Measurements from ENCODE around the gene SMAD3.

Gene SMAD3

DNA sequence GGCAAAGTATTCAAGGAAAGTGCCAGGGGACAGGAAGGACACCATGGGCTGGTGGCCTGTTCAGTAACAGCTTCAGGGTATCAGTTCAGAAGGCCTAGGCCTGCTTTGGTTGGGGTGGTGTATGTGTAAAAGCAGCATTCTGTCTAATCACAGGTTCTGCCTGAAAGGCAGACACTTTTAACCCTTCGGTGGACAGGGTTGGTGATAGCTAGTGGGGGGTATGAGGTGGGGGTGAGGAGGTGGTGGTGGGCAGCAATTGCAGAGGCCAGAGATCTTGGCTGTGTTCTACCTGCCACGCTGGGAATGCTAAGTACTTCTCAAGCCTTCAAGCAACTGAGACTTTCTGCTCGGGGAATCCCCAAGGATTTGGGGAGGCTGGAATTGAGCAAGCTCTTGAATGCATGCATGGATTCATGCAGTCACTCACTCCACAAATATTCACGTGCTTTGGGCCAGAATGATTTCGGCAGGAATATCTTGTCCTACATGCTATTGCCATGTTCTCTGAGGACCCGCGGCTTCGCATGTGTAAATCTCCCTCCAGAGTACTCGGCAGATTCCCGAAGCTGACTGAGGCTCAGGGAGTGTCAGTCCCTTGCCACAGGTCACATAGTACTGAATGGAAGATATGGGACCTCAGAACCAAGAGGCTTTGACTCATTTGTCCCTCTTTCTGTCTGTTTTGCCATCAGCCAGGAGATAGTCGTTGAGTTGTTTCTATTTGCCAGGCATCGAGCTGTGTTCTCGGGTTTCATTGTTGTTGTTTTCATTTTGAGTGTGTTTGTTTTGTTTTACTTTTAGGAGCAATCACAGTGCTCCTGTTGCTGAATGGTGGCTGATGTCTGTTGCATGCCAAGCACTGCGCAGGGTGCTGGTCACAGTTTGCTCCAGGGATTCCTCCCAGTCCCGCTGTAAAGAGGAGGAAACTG, 65.5 kb downstream of the SMAD3 start:
- H3K36me3 ChIP-seq (ENCODE audit: control insufficient read depth in 2 of 2, insufficient read depth in 1 of 2, low read length in 2 of 2) = peaks cover 0 to 5% of the 10 kb centered on the region in 2 experiments; a peak in 1 of 3 replicates
- POLR2A ChIA-PET = no interaction called here
- no peak overlapping the region for H3K27ac ChIP-seq (ENCODE audit: extremely low read depth, low read depth, low read length)
- peak; percentile 96 for TF ChIP-seq SCRT1 (tag by site-specific recombination; IDR thresholded peaks at IDR 0.05; ENCODE audit: borderline replicate concordance)
- TF ChIP-seq, protein P1, sequence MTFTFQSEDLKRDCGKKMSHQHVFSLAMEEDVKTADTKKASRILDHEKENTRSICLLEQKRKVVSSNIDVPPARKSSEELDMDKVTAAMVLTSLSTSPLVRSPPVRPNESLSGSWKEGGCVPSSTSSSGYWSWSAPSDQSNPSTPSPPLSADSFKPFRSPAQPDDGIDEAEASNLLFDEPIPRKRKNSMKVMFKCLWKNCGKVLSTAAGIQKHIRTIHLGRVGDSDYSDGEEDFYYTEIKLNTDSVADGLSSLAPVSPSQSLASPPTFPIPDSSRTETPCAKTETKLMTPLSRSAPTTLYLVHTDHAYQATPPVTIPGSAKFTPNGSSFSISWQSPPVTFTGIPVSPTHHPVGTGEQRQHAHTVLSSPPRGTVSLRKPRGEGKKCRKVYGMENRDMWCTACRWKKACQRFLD (tag by site-specific recombination; IDR thresholded peaks at IDR 0.05) = no peak
- peak; percentile 27; the same call in 1 of the 2 replicates for TF ChIP-seq ZNF600 (tag by site-specific recombination; IDR thresholded peaks at IDR 0.05)
- TF ChIP-seq KLF1 (tag by site-specific recombination; IDR thresholded peaks at IDR 0.05) = no peak
- peak; percentile 31; the same call in 1 of the 2 replicates for TF ChIP-seq WT1 (tag by site-specific recombination; IDR thresholded peaks at IDR 0.05)
- TF ChIP-seq SCRT2 (tag by site-specific recombination; IDR thresholded peaks at IDR 0.05) = peak; percentile 96
- TF ChIP-seq ZSCAN30 (tag by site-specific recombination; IDR thresholded peaks at IDR 0.05) = no peak
- TF ChIP-seq GFI1B (tag by site-specific recombination; IDR thresholded peaks at IDR 0.05) = peak; percentile 41; the same call in 1 of the 2 replicates
- TF ChIP-seq HOXD13 (CRISPR knock-in tag; IDR thresholded peaks at IDR 0.05; ENCODE audit: borderline replicate concordance) = no peak
- TF ChIP-seq OSR2 (tag by site-specific recombination; IDR thresholded peaks at IDR 0.05) = peak; percentile 79
- peak; percentile 39 for TF ChIP-seq ZBTB48 (tag by site-specific recombination; IDR thresholded peaks at IDR 0.05)
- TF ChIP-seq EGR2 (tag by site-specific recombination; IDR thresholded peaks at IDR 0.05; ENCODE audit: low read depth) = no peak
- TF ChIP-seq ZNF558 (tag by site-specific recombination; IDR thresholded peaks at IDR 0.05) = peak; percentile 39
- no peak for TF ChIP-seq KLF8 (tag by site-specific recombination; IDR thresholded peaks at IDR 0.05)
- peak; percentile 38; the same call in 1 of the 2 replicates for TF ChIP-seq ZNF629 (tag by site-specific recombination; IDR thresholded peaks at IDR 0.05)
- TF ChIP-seq KLF7 (tag by site-specific recombination; IDR thresholded peaks at IDR 0.05; ENCODE audit: borderline replicate concordance) = no peak
- TF ChIP-seq, protein P2, sequence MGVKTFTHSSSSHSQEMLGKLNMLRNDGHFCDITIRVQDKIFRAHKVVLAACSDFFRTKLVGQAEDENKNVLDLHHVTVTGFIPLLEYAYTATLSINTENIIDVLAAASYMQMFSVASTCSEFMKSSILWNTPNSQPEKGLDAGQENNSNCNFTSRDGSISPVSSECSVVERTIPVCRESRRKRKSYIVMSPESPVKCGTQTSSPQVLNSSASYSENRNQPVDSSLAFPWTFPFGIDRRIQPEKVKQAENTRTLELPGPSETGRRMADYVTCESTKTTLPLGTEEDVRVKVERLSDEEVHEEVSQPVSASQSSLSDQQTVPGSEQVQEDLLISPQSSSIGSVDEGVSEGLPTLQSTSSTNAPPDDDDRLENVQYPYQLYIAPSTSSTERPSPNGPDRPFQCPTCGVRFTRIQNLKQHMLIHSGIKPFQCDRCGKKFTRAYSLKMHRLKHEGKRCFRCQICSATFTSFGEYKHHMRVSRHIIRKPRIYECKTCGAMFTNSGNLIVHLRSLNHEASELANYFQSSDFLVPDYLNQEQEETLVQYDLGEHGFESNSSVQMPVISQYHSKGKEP (tag by site-specific recombination; IDR thresholded peaks at IDR 0.05) = 0 out of 2 replicates have a peak, but pooled peaks have one; percentile 66
- peak; percentile 85 for TF ChIP-seq FEZF1 (tag by site-specific recombination; IDR thresholded peaks at IDR 0.05)
- no peak for TF ChIP-seq ZNF433 (tag by site-specific recombination; IDR thresholded peaks at IDR 0.05; ENCODE audit: low read depth)
- H3K4me3 ChIP-seq (ENCODE audit: low read depth, low read length) = no peak overlapping the region
- H3K9me3 ChIP-seq (ENCODE audit: control insufficient read depth, insufficient read depth, low read depth, low read length) = no peaks in the 10 kb centered on the region
- peaks cover 23% of the 10 kb centered on the region for H3K4me1 ChIP-seq (ENCODE audit: control insufficient read depth, insufficient read depth, low read length)
- CTCF ChIA-PET = interaction anchor here (0.7 kb wide), 1 partner anchor 81 kb away, joined by 3 read pairs; no protein-coding TSS in a partner anchor

DNA sequence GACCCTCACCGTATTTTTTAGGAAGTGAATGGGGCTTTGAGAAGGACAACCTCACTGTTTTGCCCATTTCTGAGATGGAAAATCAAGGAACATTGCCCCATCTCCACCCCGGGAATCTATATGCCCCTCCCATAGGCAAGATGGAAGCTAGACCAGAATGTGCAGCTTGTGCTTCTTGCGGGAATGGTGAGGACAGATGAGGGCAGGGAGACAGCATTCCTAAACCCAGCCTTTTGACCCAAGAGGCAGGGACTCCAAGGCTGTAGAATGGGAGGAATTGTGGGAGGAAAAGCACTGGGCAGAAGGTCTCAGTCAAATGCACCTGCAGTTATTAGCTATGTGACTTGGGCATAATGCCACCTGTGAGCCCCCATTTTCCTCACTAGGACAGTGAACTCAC, 66.9 kb downstream of the SMAD3 start:
- ChIA-PET CTCF (no interaction called here), POLR2A (no interaction called here)
- peaks cover 0 to 3% of the 10 kb centered on the region in 2 experiments; a peak in 1 of 3 replicates for H3K36me3 ChIP-seq (ENCODE audit: control insufficient read depth in 2 of 2, insufficient read depth in 1 of 2, low read length in 2 of 2)
- no peak for TF ChIP-seq OSR2 (tag by site-specific recombination; IDR thresholded peaks at IDR 0.05)
- no peak for TF ChIP-seq ZNF114 (tag by site-specific recombination; IDR thresholded peaks at IDR 0.05)
- TF ChIP-seq ZFP3 (tag by site-specific recombination; IDR thresholded peaks at IDR 0.05; ENCODE audit: low read depth) = no peak
- TF ChIP-seq KLF1 (tag by site-specific recombination; IDR thresholded peaks at IDR 0.05) = no peak
- no peak for TF ChIP-seq ZNF121 (tag by site-specific recombination; IDR thresholded peaks at IDR 0.05)
- TF ChIP-seq, protein P3, sequence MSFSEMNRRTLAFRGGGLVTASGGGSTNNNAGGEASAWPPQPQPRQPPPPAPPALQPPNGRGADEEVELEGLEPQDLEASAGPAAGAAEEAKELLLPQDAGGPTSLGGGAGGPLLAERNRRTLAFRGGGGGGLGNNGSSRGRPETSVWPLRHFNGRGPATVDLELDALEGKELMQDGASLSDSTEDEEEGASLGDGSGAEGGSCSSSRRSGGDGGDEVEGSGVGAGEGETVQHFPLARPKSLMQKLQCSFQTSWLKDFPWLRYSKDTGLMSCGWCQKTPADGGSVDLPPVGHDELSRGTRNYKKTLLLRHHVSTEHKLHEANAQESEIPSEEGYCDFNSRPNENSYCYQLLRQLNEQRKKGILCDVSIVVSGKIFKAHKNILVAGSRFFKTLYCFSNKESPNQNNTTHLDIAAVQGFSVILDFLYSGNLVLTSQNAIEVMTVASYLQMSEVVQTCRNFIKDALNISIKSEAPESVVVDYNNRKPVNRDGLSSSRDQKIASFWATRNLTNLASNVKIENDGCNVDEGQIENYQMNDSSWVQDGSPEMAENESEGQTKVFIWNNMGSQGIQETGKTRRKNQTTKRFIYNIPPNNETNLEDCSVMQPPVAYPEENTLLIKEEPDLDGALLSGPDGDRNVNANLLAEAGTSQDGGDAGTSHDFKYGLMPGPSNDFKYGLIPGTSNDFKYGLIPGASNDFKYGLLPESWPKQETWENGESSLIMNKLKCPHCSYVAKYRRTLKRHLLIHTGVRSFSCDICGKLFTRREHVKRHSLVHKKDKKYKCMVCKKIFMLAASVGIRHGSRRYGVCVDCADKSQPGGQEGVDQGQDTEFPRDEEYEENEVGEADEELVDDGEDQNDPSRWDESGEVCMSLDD (tag by site-specific recombination; IDR thresholded peaks at IDR 0.05) = no peak
- no peak for TF ChIP-seq ZNF404 (tag by site-specific recombination; IDR thresholded peaks at IDR 0.05)
- no peak for TF ChIP-seq KLF8 (tag by site-specific recombination; IDR thresholded peaks at IDR 0.05)
- no peak for TF ChIP-seq ZNF146 (tag by site-specific recombination; IDR thresholded peaks at IDR 0.05)
- TF ChIP-seq ZBTB21 (tag by site-specific recombination; IDR thresholded peaks at IDR 0.05) = no peak
- TF ChIP-seq, protein P4, sequence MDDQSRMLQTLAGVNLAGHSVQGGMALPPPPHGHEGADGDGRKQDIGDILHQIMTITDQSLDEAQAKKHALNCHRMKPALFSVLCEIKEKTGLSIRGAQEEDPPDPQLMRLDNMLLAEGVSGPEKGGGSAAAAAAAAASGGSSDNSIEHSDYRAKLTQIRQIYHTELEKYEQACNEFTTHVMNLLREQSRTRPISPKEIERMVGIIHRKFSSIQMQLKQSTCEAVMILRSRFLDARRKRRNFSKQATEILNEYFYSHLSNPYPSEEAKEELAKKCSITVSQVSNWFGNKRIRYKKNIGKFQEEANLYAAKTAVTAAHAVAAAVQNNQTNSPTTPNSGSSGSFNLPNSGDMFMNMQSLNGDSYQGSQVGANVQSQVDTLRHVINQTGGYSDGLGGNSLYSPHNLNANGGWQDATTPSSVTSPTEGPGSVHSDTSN (CRISPR knock-in tag; IDR thresholded peaks at IDR 0.05) = no peak
- H3K27ac ChIP-seq (ENCODE audit: extremely low read depth, low read depth, low read length) = no peak overlapping the region
- H3K4me3 ChIP-seq (ENCODE audit: low read depth, low read length) = no peak overlapping the region
- H3K4me1 ChIP-seq (ENCODE audit: control insufficient read depth, insufficient read depth, low read length) = peaks cover 22% of the 10 kb centered on the region
- no peaks in the 10 kb centered on the region for H3K9me3 ChIP-seq (ENCODE audit: control insufficient read depth, insufficient read depth, low read depth, low read length)
